ENCODE measurements around the gene TRIM28. TPM values are rescaled to one million over a fixed set of nuclear protein-coding genes. Genes with fewer than 3 reads are reported as not detected.

The TRIM28 gene
- total and polyA plus RNA-seq, 9 of the 15 experiments (the other 6 are each of a cell fraction or from before 2014, with no cell fraction given) = 12.1 to 797 (median 490) TPM

DNA sequence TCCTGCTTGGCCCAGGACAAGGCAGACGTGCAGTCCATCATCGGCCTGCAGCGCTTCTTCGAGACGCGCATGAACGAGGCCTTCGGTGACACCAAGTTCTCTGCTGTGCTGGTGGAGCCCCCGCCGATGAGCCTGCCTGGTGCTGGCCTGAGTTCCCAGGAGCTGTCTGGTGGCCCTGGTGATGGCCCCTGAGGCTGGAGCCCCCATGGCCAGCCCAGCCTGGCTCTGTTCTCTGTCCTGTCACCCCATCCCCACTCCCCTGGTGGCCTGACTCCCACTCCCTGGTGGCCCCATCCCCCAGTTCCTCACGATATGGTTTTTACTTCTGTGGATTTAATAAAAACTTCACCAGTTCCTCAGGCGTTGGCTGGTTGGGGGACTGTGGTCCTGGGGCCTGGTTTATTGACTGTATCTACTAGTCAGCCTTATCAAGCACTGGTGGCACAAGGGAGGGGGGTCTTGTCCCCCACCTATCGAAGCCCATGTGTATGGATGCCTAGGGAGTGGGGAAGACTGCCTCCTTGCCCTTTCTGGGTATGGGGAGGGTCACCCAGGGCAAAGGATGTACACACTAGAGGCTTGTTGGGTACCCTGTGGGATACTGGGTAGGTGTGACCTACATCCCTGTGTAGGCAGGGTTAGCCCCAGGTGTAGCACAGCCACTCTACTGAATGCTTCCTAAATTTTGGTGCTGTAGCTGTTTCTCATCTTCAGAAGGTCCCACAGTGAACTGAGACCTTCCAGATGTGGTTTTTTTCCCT is 6.7 kb downstream of the TRIM28 start (continued):
- TF ChIP-seq MYBL2 (IDR thresholded peaks at IDR 0.05; ENCODE audit: low read depth) (no peak), MYBL2 (CRISPR knock-in tag; IDR thresholded peaks at IDR 0.05; ENCODE audit: borderline replicate concordance) (no peak), ZBED1 (IDR thresholded peaks at IDR 0.05) (no peak), CBFB (CRISPR knock-in tag; IDR thresholded peaks at IDR 0.05) (no peak), FOXA3 (CRISPR knock-in tag; conservative IDR thresholded peaks at IDR 0.05 in 1 of 2, IDR thresholded peaks at IDR 0.05 in 1 of 2) (no peak), NR4A1 (CRISPR knock-in tag; IDR thresholded peaks at IDR 0.05) (no peak), NR4A1 (tag; IDR thresholded peaks at IDR 0.05) (no peak), SP2 (IDR thresholded peaks at IDR 0.05; ENCODE audit: extremely low read depth, low read depth, low read length, poor library complexity, severe bottlenecking) (no peak), ILF3 (IDR thresholded peaks at IDR 0.05; ENCODE audit: borderline replicate concordance) (no peak)
- TF ChIP-seq, protein P1, sequence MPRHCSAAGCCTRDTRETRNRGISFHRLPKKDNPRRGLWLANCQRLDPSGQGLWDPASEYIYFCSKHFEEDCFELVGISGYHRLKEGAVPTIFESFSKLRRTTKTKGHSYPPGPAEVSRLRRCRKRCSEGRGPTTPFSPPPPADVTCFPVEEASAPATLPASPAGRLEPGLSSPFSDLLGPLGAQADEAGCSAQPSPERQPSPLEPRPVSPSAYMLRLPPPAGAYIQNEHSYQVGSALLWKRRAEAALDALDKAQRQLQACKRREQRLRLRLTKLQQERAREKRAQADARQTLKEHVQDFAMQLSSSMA (CRISPR knock-in tag; IDR thresholded peaks at IDR 0.05) = no peak

DNA sequence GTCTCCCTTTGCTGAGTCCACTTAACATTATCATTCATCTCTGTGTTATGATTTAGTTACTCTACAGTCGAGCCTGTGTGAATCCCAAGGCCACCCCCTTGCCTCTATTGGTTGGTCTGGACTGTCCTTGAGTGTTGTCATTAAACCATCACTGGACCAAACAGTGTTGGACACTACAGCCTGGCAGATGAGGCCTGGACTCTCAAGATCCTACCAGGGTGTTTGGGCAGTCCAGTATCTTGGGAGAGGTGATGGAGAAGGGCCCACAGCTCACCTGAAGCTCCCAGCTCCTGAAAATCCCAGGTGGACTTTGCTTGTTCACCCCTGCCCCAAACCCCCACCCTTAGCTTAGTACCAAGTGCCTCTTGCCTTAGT is 7.2 kb downstream of the TRIM28 start:
- ChIA-PET POLR2A (no interaction called here), CTCF (ENCODE audit: low intra/inter-chr PET ratio) (no interaction called here)
- DNase-seq (ENCODE audit: extremely low read depth in 1 of 4, low spot score in 3 of 4) (no peak), ATAC-seq (peak; percentile 3), FAIRE-seq (no peak)
- intact Hi-C loops (cut with micrococcal nuclease) (no loop called here), in situ Hi-C loops (cut with MboI) (no loop called here)
- no peaks in the 10 kb centered on the region for H3K27me3 ChIP-seq (ENCODE audit: control insufficient read depth in 2 of 2, insufficient read depth in 2 of 2, low read length in 2 of 2)
- H3K9me1 ChIP-seq (ENCODE audit: control insufficient read depth, insufficient read depth, low read length) = peaks cover 5% of the 10 kb centered on the region
- peaks cover 29% of the 10 kb centered on the region for H4K20me1 ChIP-seq (replicated peaks; ENCODE audit: control insufficient read depth, insufficient read depth, low read length)
- no peak overlapping the region for H3K4me2 ChIP-seq (ENCODE audit: insufficient read depth, low read length)
- no TSS peak for BruUV-seq (replicated peaks)
- H3K4me3 ChIP-seq = no peak overlapping the region
- peaks cover 50% of the 10 kb centered on the region for H3K79me2 ChIP-seq (ENCODE audit: control insufficient read depth, insufficient read depth, low read length)
- H3K9me3 ChIP-seq (replicated peaks; ENCODE audit: control insufficient read depth, insufficient read depth, low read depth, low read length) = no peaks in the 10 kb centered on the region
- 15% methylated on average over 1 of the region's 1 CpG for WGBS (ENCODE audit: insufficient coverage, low coverage, missing lambda C conversion rate)
- no peak overlapping the region for H2AFZ ChIP-seq (ENCODE audit: low read depth, low read length)
- no peak overlapping the region for H3K27ac ChIP-seq (ENCODE audit: extremely low read depth, low read depth, low read length)
- H3K9ac ChIP-seq (ENCODE audit: insufficient read depth in 1 of 2, low read depth in 2 of 2, low read length in 2 of 2) = no peak overlapping the region
- H3K4me1 ChIP-seq (replicated peaks in 1 of 2; ENCODE audit: control insufficient read depth in 2 of 2, insufficient read depth in 2 of 2, low read length in 2 of 2) = peaks cover 23 to 54% of the 10 kb centered on the region in 2 experiments
- TF ChIP-seq SUPT5H (IDR thresholded peaks at IDR 0.05) (peak; percentile 5; the same call in 1 of the 2 replicates), ETV1 (tag; conservative IDR thresholded peaks at IDR 0.05; ENCODE audit: low read depth) (no peak), TEAD1 (CRISPR knock-in tag; IDR thresholded peaks at IDR 0.05) (no peak), POLR2B (IDR thresholded peaks at IDR 0.05; ENCODE audit: low read depth, partially characterized antibody) (peak; percentile 5), POLR2AphosphoS2 (IDR thresholded peaks at IDR 0.05; ENCODE audit: low read length) (0 out of 2 replicates have a peak, but pooled peaks have one; percentile 2), POLR2A (conservative IDR thresholded peaks at IDR 0.05) (peak; percentile 2; the same call in 1 of the 2 replicates)
- peaks cover 86% of the 10 kb centered on the region for H3K36me3 ChIP-seq (ENCODE audit: control insufficient read depth, insufficient read depth, low read length)

Measured in K562 (cell line).